CD4-positive, alpha-beta T cell (primary cell): Measurements from ENCODE around the gene PFDN2. TPM values are rescaled to one million over a fixed set of nuclear protein-coding genes. Genes with fewer than 3 reads are reported as not detected.
"Not testable (repeated sequence)": the region's sequence is repeated elsewhere in the genome, so short reads cannot be mapped to it uniquely, and the experiment has no call there.

Experiments
- ATAC-seq: fragments of 200-7000 bp; cut with Tn5 transposase; one replicate; pipeline ENCODE4 v1.10.0; 2022; ENCODE audit warnings: mild to moderate bottlenecking; ENCODE audit not compliant: poor library complexity
- CTCF ChIA-PET: fragments of 350-600 bp; sonication (Branson Sonifier 250); formaldehyde crosslinking; loops from one replicate; lab custom pipeline; 2021; ENCODE audit warnings: antibody characterized with exemption, inconsistent platforms; lab: Charles Lee
- POLR2A ChIA-PET: fragments of 350-600 bp; sonication (Branson Sonifier 250); formaldehyde crosslinking; loops from one replicate; lab custom pipeline; 2021; ENCODE audit warnings: antibody characterized with exemption, inconsistent platforms; lab: Charles Lee
- DNase-seq, 14 experiments: peaks; one replicate each; pipeline ENCODE4 v3.0.0-alpha.2; 2013 to 2020; ENCODE audit warnings: mixed read lengths in 2 of 14
- H3K27ac ChIP-seq, 2 donors: one replicate each; pipeline versions ENCODE4 v1.5.1 to v1.7.0; 2013; ENCODE audit warnings: low read length in 2 of 2, low read depth in 1 of 2, mild to moderate bottlenecking in 1 of 2
- H3K27me3 ChIP-seq, 2 experiments: 1 replicate in 1 of 2; 2 replicates in 1 of 2; pipeline versions ENCODE4 v1.6.1 to v1.7.0; 2013; ENCODE audit warnings: low read length in 2 of 2, control low read depth in 1 of 2, mild to moderate bottlenecking in 1 of 2, moderate library complexity in 1 of 2; ENCODE audit not compliant: insufficient read depth in 2 of 2, control insufficient read depth in 1 of 2
- H3K36me3 ChIP-seq: one replicate; pipeline ENCODE4 v1.6.1; 2013; ENCODE audit warnings: low read length, control low read depth; ENCODE audit not compliant: insufficient read depth
- H3K4me1 ChIP-seq: one replicate; pipeline ENCODE4 v1.6.1; 2013; ENCODE audit warnings: low read length, control low read depth; ENCODE audit not compliant: insufficient read depth
- H3K4me3 ChIP-seq: one replicate; pipeline ENCODE4 v1.5.1; 2013; ENCODE audit warnings: mild to moderate bottlenecking, low read length, moderate library complexity
- H3K9me3 ChIP-seq, 2 experiments: 1 replicate in 1 of 2; 2 replicates in 1 of 2; pipeline versions ENCODE4 v1.6.1 to v1.7.0; 2013; ENCODE audit warnings: low read length in 2 of 2, mild to moderate bottlenecking in 2 of 2, control low read depth in 1 of 2, moderate library complexity in 1 of 2; ENCODE audit not compliant: control insufficient read depth in 1 of 2, insufficient read depth in 1 of 2
- H3K27ac Mint-ChIP-seq: one replicate; pipeline ENCODE4 v1.8.0; 2020; ENCODE audit warnings: mixed read lengths
- H3K27me3 Mint-ChIP-seq: one replicate; pipeline ENCODE4 v1.8.0; 2021; ENCODE audit warnings: mixed read lengths
- H3K36me3 Mint-ChIP-seq: one replicate; pipeline ENCODE4 v1.8.0; 2021; ENCODE audit warnings: low read depth, mixed read lengths
- H3K4me1 Mint-ChIP-seq: one replicate; pipeline ENCODE4 v1.8.0; 2021; ENCODE audit warnings: low read depth, mixed read lengths
- H3K4me3 Mint-ChIP-seq: one replicate; pipeline ENCODE4 v1.8.0; 2020; ENCODE audit warnings: mild to moderate bottlenecking, mixed read lengths
- H3K9me3 Mint-ChIP-seq: one replicate; pipeline ENCODE4 v1.8.0; 2020; ENCODE audit warnings: mixed read lengths
- intact Hi-C, 2 experiments: fragments of 100-400 bp; cut with DNase I in 1 of 2; cut with micrococcal nuclease in 1 of 2; formaldehyde crosslinking; loops; one replicate each; pipeline versions ENCODE4 v1.15.1 to v1.9.0; 2023 to 2025; cut with DNase I, micrococcal nuclease
- total RNA-seq, 174 experiments: library from RNA in 2 of 174; stranded (reverse) in 2 of 174; gene quantifications; one replicate each; pipeline ENCODE4 v1.2.3 and lab custom pipeline; 2021 to 2026
- TF ChIP-seq, protein P1 (sequence below): fragments of 200-600 bp; IDR thresholded peaks from one replicate; pipeline ENCODE4 v1.8.0; 2022; ENCODE audit warnings: antibody characterized with exemption, mild to moderate bottlenecking

Gene PFDN2
- total RNA-seq, 2 experiments from 2014 or later = 46.2 to 57.7 TPM

DNA sequence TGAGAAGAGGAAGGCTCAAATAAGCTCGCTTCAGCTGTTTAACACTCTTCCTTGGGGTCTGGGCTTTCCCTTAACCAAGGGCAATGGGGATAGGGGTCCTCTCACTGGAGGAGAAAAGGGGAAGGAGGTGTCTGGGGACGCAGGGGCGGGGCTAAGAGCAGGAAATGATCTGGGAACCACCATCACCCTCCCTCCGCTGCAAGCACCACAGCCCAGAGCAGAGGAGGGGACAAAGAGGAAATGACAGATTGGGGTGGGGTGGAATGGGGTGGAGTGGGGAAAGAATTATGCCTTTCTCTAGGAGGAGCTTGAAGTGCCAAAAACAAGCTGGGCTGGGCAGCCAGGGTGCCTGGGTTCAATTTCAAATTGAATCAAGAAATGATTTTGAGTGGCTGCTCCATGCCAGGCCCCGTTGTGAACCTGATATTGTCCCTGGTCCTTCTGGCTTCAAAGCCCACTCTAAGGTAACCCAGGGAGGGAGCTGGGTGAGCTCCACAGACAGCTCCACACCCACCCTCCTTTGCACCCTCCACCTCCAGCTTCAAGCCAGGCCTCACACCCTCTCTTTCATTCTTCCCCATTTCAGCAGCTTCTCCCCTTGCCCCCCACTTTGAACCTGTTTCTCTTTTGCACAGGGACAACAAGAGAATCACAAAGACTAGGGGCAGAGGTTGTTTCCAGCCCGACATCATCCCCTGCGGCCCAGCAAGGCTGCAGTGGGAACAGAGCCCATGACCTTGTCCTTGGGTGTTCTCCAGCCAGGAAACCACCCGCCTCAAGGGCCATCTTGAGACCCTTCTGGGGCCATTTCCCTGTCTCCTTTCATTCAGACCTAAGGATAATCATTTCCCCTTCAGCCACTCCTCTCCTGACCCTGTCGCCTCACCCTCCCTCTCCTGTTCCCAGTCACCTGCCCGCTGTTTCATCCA, 49.3 kb downstream of the PFDN2 start:
- Mint-ChIP-seq H3K36me3 (peaks cover 44% of the 10 kb centered on the region), H3K9me3 (no peaks in the 10 kb centered on the region), H3K4me1 (peaks cover 78% of the 10 kb centered on the region), H3K27me3 (no peaks in the 10 kb centered on the region), H3K4me3 (peak overlapping the region; percentile 97), H3K27ac (peak overlapping the region; percentile 90)
- ATAC-seq (peak; percentile 75), DNase-seq (peak; percentile 46 to 95 (median 78))
- H3K36me3 ChIP-seq = peaks cover 28% of the 10 kb centered on the region
- ChIA-PET POLR2A (interaction anchor here (0.6 to 8.2 kb wide), 29 partner anchors 8 to 783 kb away, joined by 3 to 295 read pairs (median 6); partner anchors contain the start of genes DEDD, F11R, KLHDC9 and NDUFS2), CTCF (interaction anchor here (1.1 to 4.0 kb wide), 6 partner anchors 23 to 71 kb away, joined by 4 to 17 read pairs (median 8); partner anchors contain the start of genes F11R, KLHDC9, TSTD1 and USF1)
- TF ChIP-seq, protein P1, sequence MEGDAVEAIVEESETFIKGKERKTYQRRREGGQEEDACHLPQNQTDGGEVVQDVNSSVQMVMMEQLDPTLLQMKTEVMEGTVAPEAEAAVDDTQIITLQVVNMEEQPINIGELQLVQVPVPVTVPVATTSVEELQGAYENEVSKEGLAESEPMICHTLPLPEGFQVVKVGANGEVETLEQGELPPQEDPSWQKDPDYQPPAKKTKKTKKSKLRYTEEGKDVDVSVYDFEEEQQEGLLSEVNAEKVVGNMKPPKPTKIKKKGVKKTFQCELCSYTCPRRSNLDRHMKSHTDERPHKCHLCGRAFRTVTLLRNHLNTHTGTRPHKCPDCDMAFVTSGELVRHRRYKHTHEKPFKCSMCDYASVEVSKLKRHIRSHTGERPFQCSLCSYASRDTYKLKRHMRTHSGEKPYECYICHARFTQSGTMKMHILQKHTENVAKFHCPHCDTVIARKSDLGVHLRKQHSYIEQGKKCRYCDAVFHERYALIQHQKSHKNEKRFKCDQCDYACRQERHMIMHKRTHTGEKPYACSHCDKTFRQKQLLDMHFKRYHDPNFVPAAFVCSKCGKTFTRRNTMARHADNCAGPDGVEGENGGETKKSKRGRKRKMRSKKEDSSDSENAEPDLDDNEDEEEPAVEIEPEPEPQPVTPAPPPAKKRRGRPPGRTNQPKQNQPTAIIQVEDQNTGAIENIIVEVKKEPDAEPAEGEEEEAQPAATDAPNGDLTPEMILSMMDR = no peak
- peak overlapping the region; percentile 94 for H3K27ac ChIP-seq
- intact Hi-C loops = loop anchor here (1.0 to 5.0 kb wide), 5 partner anchors 22 to 89 kb away; partner anchors contain the start of genes KLHDC9 (in 2 of the 2) and USP21 (in 1 of the 2)
- peak overlapping the region; percentile 100 for H3K4me3 ChIP-seq
- H3K9me3 ChIP-seq = no peaks in the 10 kb centered on the region
- H3K4me1 ChIP-seq = peaks cover 77% of the 10 kb centered on the region
- no peaks in the 10 kb centered on the region for H3K27me3 ChIP-seq

DNA sequence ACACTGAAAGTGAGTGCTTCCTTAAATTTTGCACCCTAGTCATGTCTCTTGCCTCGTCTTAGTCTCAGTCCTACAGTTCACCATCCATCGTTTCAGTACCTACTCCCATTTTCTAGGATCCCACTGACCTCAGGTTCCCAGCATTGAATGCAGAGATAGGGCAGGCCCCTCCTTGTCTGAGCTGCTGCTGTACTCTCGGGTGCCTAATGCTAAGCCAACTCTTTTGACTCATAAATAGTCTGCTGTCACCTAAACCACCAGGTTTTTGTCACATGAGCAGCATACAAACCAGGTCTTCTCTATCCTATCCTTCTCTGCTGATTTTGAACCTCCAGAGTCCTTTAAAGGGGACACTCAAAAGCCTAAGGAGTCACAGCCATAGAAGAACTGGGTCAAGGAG, 51.1 kb downstream of the PFDN2 start:
- ATAC-seq = no peak
- Mint-ChIP-seq H3K9me3 (no peaks in the 10 kb centered on the region), H3K27me3 (no peaks in the 10 kb centered on the region), H3K36me3 (peaks cover 63% of the 10 kb centered on the region), H3K4me3 (peak overlapping the region; percentile 97), H3K4me1 (peaks cover 80% of the 10 kb centered on the region), H3K27ac (peak overlapping the region; percentile 90)
- peak overlapping the region; percentile 94 for H3K27ac ChIP-seq
- peaks cover 88% of the 10 kb centered on the region for H3K4me1 ChIP-seq
- intact Hi-C loops = loop anchor here in 1 of 2 experiments (5.0 kb wide), 1 partner anchor 91 kb away; the partner anchor contains the start of gene USP21
- CTCF ChIA-PET = interaction anchor here (0.7 to 4.0 kb wide), 3 partner anchors 21 to 31 kb away, joined by 3 to 17 read pairs (median 7); partner anchors contain the start of gene USF1
- POLR2A ChIA-PET = interaction anchor here (0.6 to 8.2 kb wide), 3 partner anchors 18 to 46 kb away, joined by 3 to 295 read pairs (median 31); partner anchors contain the start of genes F11R and USF1
- no peaks in the 10 kb centered on the region for H3K9me3 ChIP-seq
- H3K36me3 ChIP-seq = peaks cover 38% of the 10 kb centered on the region
- peak overlapping the region; percentile 100 for H3K4me3 ChIP-seq
- TF ChIP-seq, protein P1 = no peak
- DNase-seq = peak in 3 of 14 experiments; percentile 35 to 38 (median 37)
- H3K27me3 ChIP-seq = no peaks in the 10 kb centered on the region

DNA sequence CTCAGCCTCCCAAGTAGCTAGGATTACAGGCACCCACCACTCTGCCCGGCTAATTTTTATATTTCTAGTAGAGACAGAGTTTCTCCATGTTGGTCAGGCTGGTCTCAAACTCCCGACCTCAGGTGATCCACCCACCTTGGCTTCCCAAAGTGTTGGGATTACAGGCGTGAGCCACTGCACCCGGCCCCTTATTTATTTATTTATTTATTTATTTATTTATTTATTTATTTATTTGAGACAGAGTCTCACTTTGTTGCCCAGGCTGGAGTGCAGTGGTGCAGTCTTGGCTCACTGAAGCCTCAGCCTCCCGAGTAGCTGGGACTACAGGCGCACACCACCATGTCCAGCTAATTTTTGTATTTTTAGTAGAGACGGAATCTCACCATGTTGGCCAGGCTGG, 52.2 kb downstream of the PFDN2 start:
- not testable (repeated sequence) for H3K27ac ChIP-seq, H3K27me3 ChIP-seq, H3K4me3 ChIP-seq, H3K9me3 ChIP-seq, DNase-seq, H3K27me3 Mint-ChIP-seq, ATAC-seq, H3K9me3 Mint-ChIP-seq
- peak overlapping the region; percentile 14 for H3K4me3 Mint-ChIP-seq
- Histone ChIP-seq H3K4me1 (peaks cover 88% of the 10 kb centered on the region), H3K36me3 (peaks cover 47% of the 10 kb centered on the region)
- intact Hi-C loops = loop anchor here in 1 of 2 experiments (5.0 kb wide), 1 partner anchor 92 kb away; the partner anchor contains the start of gene USP21
- CTCF ChIA-PET = interaction anchor here (0.7 to 4.0 kb wide), 4 partner anchors 20 to 100 kb away, joined by 4 to 17 read pairs (median 6); partner anchors contain the start of genes PPOX and USF1
- POLR2A ChIA-PET = interaction anchor here (1.5 to 8.2 kb wide), 2 partner anchors 17 to 44 kb away, joined by 3 to 295 read pairs; partner anchors contain the start of genes F11R and USF1
- H3K27ac Mint-ChIP-seq = peak overlapping the region; percentile 90
- H3K4me1 Mint-ChIP-seq = peaks cover 74% of the 10 kb centered on the region
- peaks cover 70% of the 10 kb centered on the region for H3K36me3 Mint-ChIP-seq

DNA sequence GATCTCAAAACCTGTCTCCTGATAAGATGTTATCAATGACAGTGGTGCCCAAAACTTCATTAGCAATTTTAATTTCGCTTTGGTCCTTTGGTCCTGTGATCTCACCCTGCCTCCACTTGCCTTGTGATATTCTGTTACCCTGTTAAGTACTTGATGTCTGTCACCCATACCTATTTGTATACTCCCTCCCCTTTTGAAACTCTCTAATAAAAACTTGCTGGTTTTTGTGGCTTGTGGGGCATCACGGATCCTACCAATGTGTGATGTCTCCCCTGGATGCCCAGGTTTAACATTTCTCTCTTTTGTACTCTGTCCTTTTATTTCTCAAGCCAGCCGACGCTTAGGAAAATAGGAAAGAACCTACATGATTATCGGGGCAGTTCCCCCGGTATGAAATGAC, 53.9 kb downstream of the PFDN2 start:
- Histone ChIP-seq H3K36me3 (peaks cover 58% of the 10 kb centered on the region), H3K27ac (peak overlapping the region in 1 of 2 donors; percentile 34), H3K4me1 (peaks cover 89% of the 10 kb centered on the region)
- H3K36me3 Mint-ChIP-seq = peaks cover 76% of the 10 kb centered on the region
- POLR2A ChIA-PET, ATAC-seq, H3K9me3 ChIP-seq, intact Hi-C loops, H3K27me3 Mint-ChIP-seq, H3K9me3 Mint-ChIP-seq, H3K4me3 ChIP-seq, H3K27me3 ChIP-seq: not testable (repeated sequence)
- H3K4me1 Mint-ChIP-seq = peaks cover 80% of the 10 kb centered on the region
- peak overlapping the region; percentile 88 for H3K27ac Mint-ChIP-seq
- H3K4me3 Mint-ChIP-seq = peak overlapping the region; percentile 85
- peak in 1 of 14 experiments; percentile 24 for DNase-seq
- CTCF ChIA-PET = interaction anchor here (0.7 kb wide), 1 partner anchor 761 kb away, joined by 3 read pairs; no protein-coding TSS in a partner anchor
